Stimulated activated CD4-positive, alpha-beta T cell treated with anti-CD3 and anti-CD28 coated beads, Interleukin-1b, Interleukin-23, amount 100 ng/mL, for 4 hours (primary cell): ENCODE results near the gene PLPP4.
"Not testable (repeated sequence)": the region's sequence is repeated elsewhere in the genome, so short reads cannot be mapped to it uniquely, and the experiment has no call there.

Source experiments
- DNase-seq, 2 donors: peaks; one replicate each; pipeline ENCODE4 v3.0.0-alpha.2; 2020; ENCODE audit warnings: low read depth in 2 of 2

The PLPP4 gene

GRCh38 chr10:120486671-120487205, 29.7 kb downstream of the PLPP4 start:
- no peak for DNase-seq

DNA sequence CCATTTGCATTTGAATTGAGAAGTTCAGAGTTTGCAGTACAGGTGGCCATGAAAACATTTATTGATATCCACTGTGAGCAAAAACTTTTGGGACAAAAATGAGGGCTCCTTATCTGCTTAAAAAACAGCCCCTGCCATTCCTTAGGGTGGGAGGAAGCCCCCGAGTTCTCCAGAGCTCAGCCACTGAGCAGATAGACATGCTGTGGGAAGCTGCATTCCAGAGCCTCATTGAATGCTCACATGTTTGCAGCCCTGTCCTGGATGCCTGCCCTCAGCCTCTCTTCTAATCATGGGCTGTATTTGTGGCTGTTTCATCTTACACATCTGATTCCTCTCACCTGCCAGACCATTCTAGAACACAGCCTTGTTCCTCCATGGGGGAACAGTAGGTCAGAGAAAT, 33.3 kb downstream of the PLPP4 start:
- no peak for DNase-seq

DNA sequence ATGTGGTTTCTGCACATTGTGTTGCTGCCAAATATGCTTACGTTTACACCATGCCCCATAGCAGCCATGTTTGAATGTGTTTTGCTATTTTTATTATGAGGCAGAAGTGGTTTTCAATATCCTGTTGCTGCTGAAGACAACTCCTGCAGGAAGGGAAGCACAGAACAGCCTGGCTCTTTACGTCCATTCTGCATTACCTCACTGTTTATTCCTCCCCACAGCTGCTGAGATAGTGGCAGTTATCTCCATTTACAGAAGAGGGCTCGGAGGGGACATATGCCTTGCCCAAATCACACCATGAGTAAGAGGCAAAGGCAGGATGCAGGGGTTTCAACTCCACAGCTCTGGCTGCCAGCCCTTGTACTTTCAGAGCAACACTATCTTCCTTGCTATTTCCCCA, 35.3 kb downstream of the PLPP4 start:
- DNase-seq = no peak

DNA sequence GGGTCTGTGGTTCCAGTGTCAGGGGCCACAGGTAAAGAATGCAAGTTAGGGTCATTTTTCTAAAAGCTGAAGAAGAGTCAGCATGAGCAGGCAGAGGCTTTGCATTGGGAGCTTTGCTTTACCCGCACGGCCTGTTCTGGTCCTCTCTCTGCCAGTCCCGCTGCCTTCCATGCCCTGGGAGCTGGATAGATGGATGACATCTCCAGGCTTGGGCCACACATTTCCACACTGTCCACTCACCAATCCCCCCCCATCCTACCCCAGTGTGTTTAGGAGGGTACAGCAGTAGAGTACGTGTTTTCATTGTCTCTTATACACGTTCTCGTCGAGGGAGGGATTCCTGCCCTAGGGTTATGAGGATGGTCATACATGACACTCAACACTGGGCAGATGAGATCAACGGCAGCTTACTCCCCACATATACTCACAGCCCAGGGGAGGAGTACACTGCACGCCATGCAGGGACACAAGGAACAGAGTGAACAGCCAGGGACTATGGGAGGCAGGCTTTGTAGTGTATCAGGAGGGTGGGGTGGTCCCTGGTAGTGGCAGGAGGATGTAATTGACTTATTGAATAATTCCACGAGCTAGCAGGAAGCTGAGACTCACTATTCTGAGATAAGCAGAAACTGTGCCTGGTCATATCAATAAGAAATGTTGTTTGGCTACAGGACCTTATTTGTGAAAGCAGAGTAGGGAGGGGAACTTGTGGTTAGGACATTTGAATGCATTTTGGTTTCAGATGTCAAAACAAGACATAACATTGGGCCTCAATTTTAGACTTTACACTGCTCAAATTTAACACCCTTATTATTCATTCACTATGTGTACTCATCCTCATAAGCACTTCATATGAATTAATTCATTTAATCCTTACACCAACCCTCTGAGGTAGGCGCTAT, 36.6 kb downstream of the PLPP4 start:
- DNase-seq = no peak

- DNase-seq = no peak
These were observed 37.3 kb downstream of the PLPP4 start for GRCh38 chr10:120494313-120494710.

- DNase-seq = no peak
These were observed 38.4 kb downstream of the PLPP4 start for GRCh38 chr10:120495226-120496009.

DNA sequence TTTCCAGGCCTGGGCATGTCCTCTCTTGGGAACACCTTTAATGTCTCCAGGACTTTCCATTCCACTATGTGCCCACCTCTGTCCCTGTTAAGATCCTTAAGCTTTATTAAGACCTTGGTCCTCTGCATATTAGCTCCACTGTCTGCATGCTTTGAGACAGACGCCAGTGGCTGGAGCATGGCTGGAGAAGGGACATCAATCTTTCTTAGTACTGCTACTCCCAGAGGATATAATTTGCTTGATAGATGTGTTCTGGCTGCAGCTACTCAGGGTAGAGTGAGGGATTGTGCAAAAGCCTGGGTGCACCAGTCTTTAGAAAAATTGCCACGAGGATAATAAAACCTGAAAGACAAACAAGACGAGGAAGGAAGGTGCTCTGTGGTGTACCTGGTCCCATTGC, 42.9 kb downstream of the PLPP4 start:
- no peak for DNase-seq

DNA sequence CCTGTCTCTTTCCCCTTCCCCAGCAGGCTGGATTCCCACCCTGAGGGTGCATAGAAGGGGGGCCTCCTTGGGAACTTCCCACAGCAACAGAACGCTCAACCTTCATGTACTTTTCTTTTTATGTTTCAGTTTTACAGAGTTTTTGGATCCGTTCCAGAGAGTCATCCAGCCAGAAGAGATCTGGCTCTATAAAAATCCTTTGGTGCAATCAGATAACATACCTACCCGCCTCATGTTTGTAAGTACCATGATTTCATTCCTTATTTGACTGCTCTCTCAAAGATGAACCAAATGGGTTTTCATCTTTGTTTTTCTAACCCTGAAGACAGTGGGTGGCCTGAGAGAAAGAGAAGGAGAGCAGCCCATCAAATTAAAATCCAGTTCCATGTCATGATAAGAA, 46.7 kb downstream of the PLPP4 start:
- no peak for DNase-seq

DNA sequence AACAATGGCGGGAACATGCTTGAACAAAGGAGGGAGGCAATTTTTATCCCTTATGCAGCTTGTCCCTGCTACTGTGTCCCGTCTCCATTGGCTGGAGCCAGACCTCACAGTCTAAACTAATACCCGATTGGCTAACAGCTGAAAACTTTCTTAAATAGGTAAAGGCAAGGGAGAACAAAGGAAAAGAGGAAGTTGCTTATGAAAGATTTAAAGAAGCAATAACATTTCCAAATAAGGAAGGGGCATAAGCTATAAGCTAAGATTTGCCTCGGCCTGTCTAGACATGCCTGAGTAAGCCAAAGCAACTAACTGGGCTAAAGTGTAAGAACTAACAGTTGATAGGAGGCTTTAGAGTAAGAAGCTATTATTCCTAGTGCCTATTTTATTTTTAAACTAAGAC, 47.2 kb downstream of the PLPP4 start:
- DNase-seq = not testable (repeated sequence)

DNA sequence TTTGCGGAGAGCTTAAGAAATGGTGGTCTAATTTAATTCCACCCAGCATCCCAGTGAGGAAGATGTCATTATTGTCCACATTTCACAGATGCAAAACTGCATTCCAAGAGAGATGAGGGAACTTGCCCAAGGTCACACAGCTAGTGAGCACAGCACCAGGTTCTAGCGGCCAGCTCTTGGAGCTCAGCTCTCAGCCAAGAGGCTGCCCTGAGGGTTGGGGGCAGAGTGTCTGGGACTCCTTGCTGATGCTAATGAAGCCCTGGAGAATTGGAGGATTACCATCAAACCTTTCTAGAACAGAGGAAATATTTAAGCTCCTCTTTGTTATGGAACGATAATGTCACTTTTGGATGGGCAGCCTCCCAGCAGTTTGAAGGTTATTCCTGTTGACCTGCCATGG, 48.0 kb downstream of the PLPP4 start:
- DNase-seq = no peak

DNA sequence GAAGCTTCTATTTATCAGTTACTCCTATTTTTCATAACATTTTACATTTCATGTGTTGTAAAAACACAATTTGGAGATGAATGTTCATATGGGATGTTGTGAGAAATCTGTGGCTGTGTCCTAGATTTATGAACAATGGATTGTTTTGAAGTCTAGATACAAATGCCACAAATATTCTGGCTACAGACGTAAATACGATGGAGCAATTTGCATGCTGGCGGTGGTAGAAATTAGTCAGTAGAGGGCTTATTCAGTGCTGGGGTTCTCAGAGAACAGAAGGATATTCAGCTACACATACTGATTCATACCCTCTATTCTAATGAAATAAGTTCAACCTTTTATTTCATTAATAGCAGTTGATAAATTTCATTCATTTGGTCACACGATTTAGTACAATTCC, 48.8 kb downstream of the PLPP4 start:
- DNase-seq = no peak

DNA sequence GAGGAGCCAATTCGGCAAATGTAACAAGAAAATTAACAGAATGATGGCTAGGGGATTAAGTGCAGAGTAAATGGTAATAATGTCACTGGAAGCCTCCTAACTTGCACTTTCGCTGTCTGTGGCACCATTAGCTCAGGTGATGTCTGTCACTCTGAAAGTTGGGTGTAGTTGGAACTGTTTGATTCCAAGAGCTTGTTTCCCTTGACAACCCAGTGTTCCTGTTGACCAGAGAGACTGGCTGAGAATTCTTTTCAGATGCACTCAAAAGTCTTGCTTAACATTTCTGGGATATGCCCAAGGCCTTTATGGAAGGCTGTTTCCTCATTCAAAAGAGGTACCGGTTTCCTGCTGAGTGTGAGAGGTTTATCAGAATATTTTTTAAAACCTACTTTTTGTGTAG, 49.6 kb downstream of the PLPP4 start:
- no peak for DNase-seq

GRCh38 chr10:120507175-120507574, 50.1 kb downstream of the PLPP4 start:
- DNase-seq = no peak

DNA sequence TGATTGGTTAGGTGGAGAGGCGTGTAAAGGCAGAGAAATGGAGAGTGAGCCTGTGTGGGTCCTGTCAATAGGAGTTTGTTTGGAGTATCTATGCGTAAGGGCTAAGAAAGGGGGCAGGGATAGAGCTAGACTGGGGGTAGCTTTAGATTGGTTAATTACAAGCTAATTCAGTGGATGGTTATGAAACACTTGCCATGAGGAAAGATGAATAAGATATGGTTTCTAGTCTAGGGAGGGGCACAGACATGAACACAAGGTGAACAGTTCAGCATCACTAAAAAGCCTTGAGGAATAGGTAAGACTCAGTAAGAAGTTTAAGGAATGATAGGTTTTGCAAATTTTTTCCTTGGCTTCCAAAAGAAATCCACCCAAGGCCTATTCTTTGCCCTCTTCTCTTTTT, 50.6 kb downstream of the PLPP4 start:
- no peak for DNase-seq

DNA sequence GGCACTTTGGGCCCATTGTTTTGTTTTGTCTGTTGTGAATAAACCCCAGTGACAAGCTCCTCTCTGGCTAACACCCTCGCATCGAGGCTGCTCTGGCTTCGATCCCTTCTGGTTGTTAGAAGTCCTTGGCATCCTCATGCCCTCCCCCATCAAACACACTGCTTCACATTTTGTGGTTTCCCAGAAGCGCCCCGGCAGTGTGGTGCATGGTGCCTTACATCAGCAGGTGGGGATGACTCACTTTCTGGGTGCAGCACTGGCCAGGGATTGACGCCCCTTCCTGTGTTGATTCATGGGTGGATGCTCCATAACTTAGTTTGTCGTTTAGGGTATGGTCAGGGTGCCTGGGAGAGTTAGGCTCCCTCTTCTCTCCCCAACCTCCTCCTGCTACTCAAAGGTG, 51.4 kb downstream of the PLPP4 start:
- no peak for DNase-seq

DNA sequence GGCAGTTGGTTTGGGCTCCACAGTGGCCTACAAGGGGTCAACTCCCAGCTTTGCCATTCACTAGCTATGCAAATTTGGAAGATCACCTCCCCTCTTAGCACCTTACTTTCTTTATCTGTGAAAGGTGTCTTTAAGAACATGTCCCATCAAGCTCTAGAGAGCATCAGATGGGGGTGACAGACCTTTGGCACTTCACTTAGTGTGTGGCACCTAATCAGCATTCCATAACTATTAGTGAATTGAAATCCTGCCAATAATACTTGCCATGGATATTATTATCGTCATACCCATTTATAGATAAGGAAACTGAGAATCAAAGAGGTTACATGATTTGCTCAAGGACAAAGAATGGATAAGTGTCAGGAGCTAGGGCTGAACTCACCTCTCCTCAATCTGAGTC, 51.9 kb downstream of the PLPP4 start:
- no peak for DNase-seq

- no peak for DNase-seq
These were observed 54.1 kb downstream of the PLPP4 start for GRCh38 chr10:120511165-120511564.

- DNase-seq = no peak
These were observed 56.3 kb downstream of the PLPP4 start for GRCh38 chr10:120513307-120513796.

GRCh38 chr10:120514035-120514620, 57.1 kb downstream of the PLPP4 start:
- no peak for DNase-seq

DNA sequence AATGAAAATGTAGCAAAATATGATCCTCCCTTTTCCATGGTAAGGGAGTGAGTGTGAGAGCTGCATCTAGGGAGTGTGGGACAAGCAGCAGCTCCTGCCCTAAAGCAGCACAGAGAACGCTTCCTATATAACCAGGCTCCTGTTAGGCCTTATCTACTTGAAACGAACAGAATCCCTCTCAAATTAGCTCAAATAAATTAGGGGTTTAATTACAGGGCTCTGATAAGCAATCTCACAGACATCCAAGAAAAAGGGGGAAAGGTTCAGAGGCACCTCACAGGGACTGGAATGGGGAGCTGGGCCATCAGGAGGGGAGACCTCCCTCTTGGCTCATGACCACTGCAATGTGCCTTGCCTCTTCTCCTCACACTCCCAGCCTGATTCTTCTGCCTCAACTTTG, 57.9 kb downstream of the PLPP4 start:
- DNase-seq = no peak

- DNase-seq = no peak
These were observed 58.7 kb downstream of the PLPP4 start for GRCh38 chr10:120515741-120516140.

DNA sequence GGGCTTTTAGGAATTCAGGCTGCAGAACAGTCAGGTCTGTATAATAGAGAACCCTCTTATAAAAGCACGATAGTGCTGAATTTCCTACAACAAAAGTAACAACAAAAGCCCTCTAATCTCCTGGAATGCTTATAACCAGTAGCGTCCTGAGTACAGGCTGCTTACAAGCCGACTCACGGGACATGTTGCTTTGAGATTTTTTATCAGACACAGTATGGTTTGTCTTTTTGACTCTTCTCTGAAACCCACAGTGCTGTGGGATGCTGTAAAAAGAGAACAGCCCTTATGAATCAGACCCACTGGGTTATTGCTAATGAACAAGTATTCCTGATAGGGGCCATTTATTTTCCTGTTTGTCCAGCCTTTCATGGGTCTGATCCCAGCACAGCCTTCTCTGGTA, 59.4 kb downstream of the PLPP4 start:
- no peak for DNase-seq
